K562 (cell line): ENCODE data around the gene HLA-DMB. TPM values are rescaled to one million over a fixed set of nuclear protein-coding genes. Genes with fewer than 3 reads are reported as not detected.

ENCODE experiments used
- ATAC-seq: fragments of 200-7000 bp; cut with Tn5 transposase; 3 replicates; pipeline ENCODE4 v1.9.1; 2020; ENCODE audit warnings: moderate library complexity
- BruUV-seq: library from RNA; stranded (reverse); fragments of 400-500 nt; replicated peaks from 2 replicates; lab custom pipeline; 2021; lab: Mats Ljungman, UMichigan
- CTCF ChIA-PET: fragments of 300-600 bp; formaldehyde crosslinking; extraction: SDS; loops from one replicate; lab custom pipeline; 2021; ENCODE audit warnings: low intra/inter-chr PET ratio; lab: Yijun Ruan, JAX
- POLR2A ChIA-PET: fragments of 300-600, 350-650 bp; sonication (Branson Sonifier 250); formaldehyde crosslinking; extraction: SDS; loops from one replicate; lab custom pipeline; 2021; ENCODE audit warnings: antibody characterized with exemption, inconsistent platforms; lab: Yijun Ruan, JAX
- DNase-seq, 4 experiments: peaks; one replicate each; pipeline versions ENCODE4 v3.0.0 to v3.0.0-alpha.2; 2011 to 2018; ENCODE audit warnings: low spot score in 3 of 4, mixed read lengths in 3 of 4; ENCODE audit errors: extremely low read depth in 1 of 4
- FAIRE-seq: peaks from 2 replicates; lab custom pipeline; 2011; peaks lifted over from hg19 to GRCh38; lab: Jason Lieb, UNC
- H2AFZ ChIP-seq: 2 replicates; pipeline ENCODE4 v1.6.0; 2011; ENCODE audit warnings: low read depth, low read length, control low read depth, inconsistent platforms
- H3K27ac ChIP-seq: fragments of 200-600 bp; 3 replicates; pipeline ENCODE4 v1.8.0; 2011; ENCODE audit warnings: low read depth, mild to moderate bottlenecking, control low read depth, inconsistent platforms, low read length, moderate library complexity, mixed read lengths; ENCODE audit errors: extremely low read depth
- H3K27me3 ChIP-seq, 2 experiments: fragments of 300-600 bp in 1 of 2; 2 replicates in 1 of 2; 3 replicates in 1 of 2; pipeline versions ENCODE4 v1.6.0 to v1.8.0; 2011; ENCODE audit warnings: inconsistent platforms in 2 of 2, low read length in 2 of 2, mild to moderate bottlenecking in 1 of 2, mixed read lengths in 1 of 2, moderate library complexity in 1 of 2; ENCODE audit not compliant: control insufficient read depth in 2 of 2, insufficient read depth in 2 of 2
- H3K36me3 ChIP-seq: fragments of 300-600 bp; 3 replicates; pipeline ENCODE4 v1.8.0; 2011; ENCODE audit warnings: mild to moderate bottlenecking, low read length, inconsistent platforms; ENCODE audit not compliant: control insufficient read depth, insufficient read depth
- H3K4me1 ChIP-seq, 2 experiments: fragments of 200-600 bp in 1 of 2; replicated peaks in 1 of 2; 2 replicates in 1 of 2; 3 replicates in 1 of 2; pipeline versions ENCODE4 v1.5.1 to v1.8.0; 2011; ENCODE audit warnings: inconsistent platforms in 2 of 2, low read length in 2 of 2, mild to moderate bottlenecking in 1 of 2, mixed read lengths in 1 of 2, moderate library complexity in 1 of 2; ENCODE audit not compliant: control insufficient read depth in 2 of 2, insufficient read depth in 2 of 2
- H3K4me2 ChIP-seq: 2 replicates; pipeline ENCODE4 v1.6.1; 2011; ENCODE audit warnings: low read length, control low read depth, inconsistent platforms, mixed read lengths; ENCODE audit not compliant: insufficient read depth
- H3K4me3 ChIP-seq: fragments of 200-600 bp; sonication (generic), shearing (Covaris generic); 2 replicates; pipeline ENCODE4 v1.5.1; 2016; ENCODE audit warnings: control low read depth, inconsistent platforms
- H3K79me2 ChIP-seq: fragments of 200-600 bp; 3 replicates; pipeline ENCODE4 v1.8.0; 2011; ENCODE audit warnings: low read length, inconsistent platforms; ENCODE audit not compliant: control insufficient read depth, insufficient read depth
- H3K9ac ChIP-seq, 2 experiments: 2 replicates each; pipeline versions ENCODE4 v1.6.0 to v1.6.1; 2011; ENCODE audit warnings: low read depth in 2 of 2, low read length in 2 of 2, control low read depth in 1 of 2, inconsistent platforms in 1 of 2, mild to moderate bottlenecking in 1 of 2, mixed read lengths in 1 of 2; ENCODE audit not compliant: insufficient read depth in 1 of 2
- H3K9me1 ChIP-seq: one replicate; pipeline ENCODE4 v1.6.0; 2011; ENCODE audit warnings: inconsistent platforms, mild to moderate bottlenecking, low read length, moderate library complexity; ENCODE audit not compliant: control insufficient read depth, insufficient read depth
- H3K9me3 ChIP-seq: replicated peaks from 2 replicates; pipeline ENCODE4 v1.5.1; 2011; ENCODE audit warnings: low read depth, low read length, inconsistent platforms; ENCODE audit not compliant: control insufficient read depth, insufficient read depth
- H4K20me1 ChIP-seq: replicated peaks from 2 replicates; pipeline ENCODE4 v1.6.1; 2011; ENCODE audit warnings: low read length, inconsistent platforms, mixed read lengths; ENCODE audit not compliant: control insufficient read depth, insufficient read depth
- CBFB ChIP-seq: sonication (generic); formaldehyde crosslinking; IDR thresholded peaks from 2 replicates; pipeline ENCODE4 v1.4.0; 2020; ENCODE audit warnings: mild to moderate bottlenecking, missing genetic modification reagents
- CHCHD3 ChIP-seq: fragments of 250-450 bp; sonication (Bioruptor Pico); IDR thresholded peaks from 2 replicates; pipeline ENCODE4 v2.1.2; 2022; ENCODE audit warnings: mild to moderate bottlenecking
- DACH1 ChIP-seq: fragments of 450-650 bp; IDR thresholded peaks from 2 replicates; pipeline ENCODE4 v1.6.1; 2018; ENCODE audit not compliant: partially characterized antibody
- ETS2 ChIP-seq: IDR thresholded peaks from 2 replicates; pipeline ENCODE4 v1.6.1; 2016; ENCODE audit warnings: borderline replicate concordance, missing genetic modification characterization, mild to moderate bottlenecking, moderate library complexity, missing compliant biosample characterization; ENCODE audit not compliant: poor library complexity, severe bottlenecking
- POLR2AphosphoS5 ChIP-seq: IDR thresholded peaks from 2 replicates; pipeline ENCODE4 v1.6.1; 2011; ENCODE audit warnings: mild to moderate bottlenecking, low read depth, low read length, moderate library complexity; ENCODE audit not compliant: control insufficient read depth, insufficient read depth
- POLR2B ChIP-seq: fragments of 450-650 bp; IDR thresholded peaks from 2 replicates; pipeline ENCODE4 v1.6.1; 2018; ENCODE audit warnings: low read depth; ENCODE audit not compliant: partially characterized antibody
- RBFOX2 ChIP-seq: fragments of 200-400 bp; formaldehyde crosslinking; IDR thresholded peaks from 2 replicates; pipeline ENCODE4 v1.6.1; 2017; ENCODE audit warnings: low read depth, mild to moderate bottlenecking, low read length, moderate library complexity
- SUPT5H ChIP-seq: fragments of 450-650 bp; IDR thresholded peaks from 2 replicates; pipeline ENCODE4 v1.6.1; 2016
- U2AF2 ChIP-seq: fragments of 200-400 bp; formaldehyde crosslinking; optimal IDR thresholded peaks from 2 replicates; pipeline ENCODE3; 2017; ENCODE audit warnings: low read depth, mild to moderate bottlenecking, low read length
- ZNF121 ChIP-seq: sonication (generic); formaldehyde crosslinking; conservative IDR thresholded peaks from 2 replicates; pipeline ENCODE4 v1.8.0; 2022; ENCODE audit warnings: missing genetic modification reagents
- ZNF212 ChIP-seq: fragments of 450-650 bp; formaldehyde crosslinking; IDR thresholded peaks from 2 replicates; pipeline ENCODE4 v1.4.0; 2020; ENCODE audit warnings: mild to moderate bottlenecking
- WGBS: fragments of 100-300 bp; shearing (Covaris generic); methylation state at CpG from one replicate; pipeline ENCODE4 v1.1.6; 2016; ENCODE audit warnings: low coverage, mixed read lengths; ENCODE audit not compliant: insufficient coverage; ENCODE audit errors: missing lambda C conversion rate; 5-methylcytosine and 5-hydroxymethylcytosine counted together
- in situ Hi-C: fragments of 300-500 bp; cut with MboI; formaldehyde crosslinking; loops from 4 replicates; pipeline ENCODE4 v1.15.0; 2018; ENCODE audit warnings: inconsistent platforms, mixed read lengths
- intact Hi-C: fragments of 100-400 bp; cut with micrococcal nuclease; formaldehyde crosslinking; loops from 2 replicates; pipeline ENCODE4 v1.14.2; 2022
- polyA plus RNA-seq, 8 experiments: library from polyadenylated mRNA; depleted of rRNA in 4 of 8; stranded (reverse) in 5 of 8; unstranded in 3 of 8; fragments of >200 nt; fragmentation: Nextera tagmentation in 2 of 8; fragmentation: Illumina TruSeq in 1 of 8; extraction: Ambion mirVana in 2 of 8; extraction: Trizol in 1 of 8; gene quantifications; 2 replicates each; pipeline versions ENCODE4 v1.2.1 to v1.2.3, GENCODE V29; 2011 to 2014; ENCODE audit warnings: inconsistent platforms in 1 of 8, missing spikeins in 1 of 8
- total RNA-seq, 7 experiments: library from RNA; depleted of rRNA in 6 of 7; stranded (reverse); fragments of >200 nt in 6 of 7; fragmentation: Illumina TruSeq in 2 of 7; extraction: Trizol in 2 of 7; gene quantifications; 2 replicates each; pipeline versions ENCODE4 v1.2.1 to v1.2.3, GENCODE V29; 2011 to 2021; ENCODE audit warnings: low replicate concordance in 1 of 7

Gene HLA-DMB
- total and polyA plus RNA-seq, 9 of the 15 experiments (the other 6 are each of a cell fraction or from before 2014, with no cell fraction given) = 0.38 TPM; not detected in 8

- Histone ChIP-seq H3K27ac (no peak overlapping the region), H2AFZ (no peak overlapping the region), H3K9me3 (no peaks in the 10 kb centered on the region), H3K4me2 (no peak overlapping the region), H3K4me1 (peaks cover 5 to 12% of the 10 kb centered on the region in 2 experiments; a peak in 4 of 5 replicates), H3K79me2 (peaks cover 59% of the 10 kb centered on the region), H3K9me1 (peaks cover 22% of the 10 kb centered on the region), H3K27me3 (no peaks in the 10 kb centered on the region), H3K36me3 (peaks cover 93% of the 10 kb centered on the region), H4K20me1 (peaks cover 76% of the 10 kb centered on the region), H3K9ac (no peak overlapping the region), H3K4me3 (no peak overlapping the region)
- intact Hi-C loops = no loop called here
- FAIRE-seq (no peak), DNase-seq (no peak), ATAC-seq (no peak)
- POLR2A ChIA-PET = interaction anchor here (0.6 to 13.4 kb wide), 5 partner anchors 7 to 853 kb away, joined by 3 to 384 read pairs (median 4); partner anchors contain the start of gene HLA-DMA
- in situ Hi-C loops = no loop called here
- 98% methylated on average over 6 of the region's 7 CpGs for WGBS
- no TSS peak for BruUV-seq
- CTCF ChIA-PET = no interaction called here
- TF ChIP-seq U2AF2 (no peak), RBFOX2 (peak; percentile 30; the same call in 1 of the 2 replicates), POLR2AphosphoS5 (0 out of 2 replicates have a peak, but pooled peaks have one; percentile 5)
Observed at GRCh38 chr6:32977953-32978324, 37.1 kb upstream of the HLA-DMB start.

DNA sequence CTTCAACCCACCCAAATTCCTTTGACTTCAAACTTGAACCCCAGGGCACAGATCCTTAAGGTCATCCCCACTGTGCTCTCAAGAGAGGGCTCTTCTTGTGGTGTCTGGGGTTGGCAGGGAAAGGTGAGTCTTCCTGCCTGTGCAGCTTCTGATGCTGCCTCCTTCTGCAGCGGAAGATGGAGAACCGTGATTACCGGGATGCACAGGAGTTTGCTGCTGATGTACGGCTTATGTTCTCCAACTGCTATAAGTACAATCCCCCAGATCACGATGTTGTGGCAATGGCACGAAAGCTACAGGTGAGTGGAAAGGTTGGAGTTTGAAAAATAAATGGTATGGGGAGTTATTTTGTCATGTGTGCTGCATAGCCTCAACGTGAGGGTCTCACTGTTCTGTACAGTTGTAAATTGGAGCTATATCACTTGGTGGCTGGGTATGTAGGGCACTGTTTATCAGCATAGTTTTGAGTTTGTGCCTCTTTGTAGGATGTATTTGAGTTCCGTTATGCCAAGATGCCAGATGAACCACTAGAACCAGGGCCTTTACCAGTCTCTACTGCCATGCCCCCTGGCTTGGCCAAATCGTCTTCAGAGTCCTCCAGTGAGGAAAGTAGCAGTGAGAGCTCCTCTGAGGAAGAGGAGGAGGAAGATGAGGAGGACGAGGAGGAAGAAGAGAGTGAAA, 36.6 kb upstream of the HLA-DMB start:
- Histone ChIP-seq H3K4me3 (no peak overlapping the region), H3K9me3 (no peaks in the 10 kb centered on the region), H4K20me1 (peaks cover 78% of the 10 kb centered on the region), H3K9ac (no peak overlapping the region; a peak in 1 of 4 replicates), H3K36me3 (peaks cover 98% of the 10 kb centered on the region), H3K4me1 (peaks cover 9 to 12% of the 10 kb centered on the region in 2 experiments; a peak in 4 of 5 replicates), H3K9me1 (peaks cover 22% of the 10 kb centered on the region), H3K27me3 (no peaks in the 10 kb centered on the region), H2AFZ (no peak overlapping the region), H3K4me2 (no peak overlapping the region), H3K79me2 (peaks cover 64% of the 10 kb centered on the region), H3K27ac (no peak overlapping the region)
- no peak for ATAC-seq
- ChIA-PET CTCF (no interaction called here), POLR2A (interaction anchor here (0.6 to 13.4 kb wide), 5 partner anchors 7 to 853 kb away, joined by 3 to 384 read pairs (median 4); partner anchors contain the start of gene HLA-DMA)
- no TSS peak for BruUV-seq
- intact Hi-C loops (no loop called here), in situ Hi-C loops (no loop called here)
- 91% methylated on average over 10 of the region's 10 CpGs for WGBS
- no peak for FAIRE-seq
- no peak for DNase-seq
- TF ChIP-seq ZNF121 (CRISPR knock-in tag) (peak; percentile 40; the same call in 1 of the 2 replicates), CBFB (CRISPR knock-in tag) (0 out of 2 replicates have a peak, but pooled peaks have one; percentile 57), DACH1 (no peak), POLR2B (peak; percentile 23), ETS2 (tag) (no peak), CHCHD3 (CRISPR knock-in tag) (0 out of 2 replicates have a peak, but pooled peaks have one; percentile 62), RBFOX2 (peak; percentile 12; the same call in 1 of the 2 replicates), SUPT5H (peak; percentile 40; the same call in 1 of the 2 replicates), POLR2AphosphoS5 (peak; percentile 12; the same call in 1 of the 2 replicates), ZNF212 (CRISPR knock-in tag) (0 out of 2 replicates have a peak, but pooled peaks have one; percentile 65)
